Smooth muscle cell (in vitro differentiated cells): ENCODE data around the gene OPA1. TPM values are rescaled to one million over a fixed set of nuclear protein-coding genes. Genes with fewer than 3 reads are reported as not detected.

ENCODE experiments used
- DNase-seq: peaks from one replicate; lab custom pipeline; 2025; ENCODE audit not compliant: unreplicated experiment; lab: John Stamatoyannopoulos, UW
- H2AFZ ChIP-seq: fragments of 200-600 bp; sonication (generic); 2 replicates; pipeline ENCODE4 v1.6.0; 2016; ENCODE audit warnings: antibody characterized with exemption, low read depth, mild to moderate bottlenecking
- H3F3A ChIP-seq: fragments of 200-600 bp; sonication (generic); 2 replicates; pipeline ENCODE4 v1.6.0; 2017; ENCODE audit warnings: antibody characterized with exemption, low read depth
- H3K27ac ChIP-seq: fragments of 200-600 bp; sonication (generic); 2 replicates; pipeline ENCODE4 v1.5.1; 2016; ENCODE audit warnings: low read depth, mild to moderate bottlenecking
- H3K27me3 ChIP-seq: fragments of 200-600 bp; sonication (generic); 2 replicates; pipeline ENCODE4 v1.6.1; 2016; ENCODE audit warnings: low read depth, mild to moderate bottlenecking
- H3K36me3 ChIP-seq: fragments of 200-600 bp; sonication (generic); 2 replicates; pipeline ENCODE4 v1.5.1; 2016; ENCODE audit warnings: low read depth
- H3K4me1 ChIP-seq: fragments of 200-600 bp; sonication (generic); 2 replicates; pipeline ENCODE4 v1.5.1; 2016; ENCODE audit warnings: low read depth
- H3K4me2 ChIP-seq: fragments of 200-600 bp; sonication (generic); 2 replicates; pipeline ENCODE4 v1.6.0; 2016; ENCODE audit warnings: mild to moderate bottlenecking
- H3K4me3 ChIP-seq: fragments of 200-600 bp; sonication (generic); 2 replicates; pipeline ENCODE4 v1.5.1; 2016; ENCODE audit warnings: mild to moderate bottlenecking
- H3K79me2 ChIP-seq: fragments of 200-600 bp; sonication (generic); 2 replicates; pipeline ENCODE4 v1.6.0; 2016; ENCODE audit warnings: low read depth, mild to moderate bottlenecking
- H3K9ac ChIP-seq: fragments of 200-600 bp; sonication (generic); 2 replicates; pipeline ENCODE4 v1.6.0; 2016; ENCODE audit warnings: low read depth
- H3K9me3 ChIP-seq: fragments of 200-600 bp; sonication (generic); replicated peaks from 2 replicates; pipeline ENCODE4 v1.5.1; 2016; ENCODE audit warnings: low read depth
- H4K20me1 ChIP-seq: fragments of 200-600 bp; sonication (generic); 2 replicates; pipeline ENCODE4 v1.6.0; 2016; ENCODE audit warnings: low read depth
- WGBS: methylation state at CpG from one replicate; pipeline ENCODE4 v1.1.7; 2016; ENCODE audit warnings: low lambda C conversion rate; 5-methylcytosine and 5-hydroxymethylcytosine counted together
- polyA plus RNA-seq: library from polyadenylated mRNA; unstranded; fragments of >200 nt; fragmentation: Nextera tagmentation; extraction: Ambion mirVana; gene quantifications from 2 replicates; pipeline ENCODE4 v1.2.1, GENCODE V29; 2016
- total RNA-seq: library from RNA; depleted of rRNA; stranded (reverse); fragments of >200 nt; gene quantifications from 2 replicates; pipeline ENCODE4 v1.2.3, GENCODE V29; 2014
- TF ChIP-seq, protein P1 (sequence below): fragments of 200-600 bp; sonication (generic); IDR thresholded peaks from 2 replicates; pipeline ENCODE4 v1.5.1; 2017; ENCODE audit warnings: borderline replicate concordance, mild to moderate bottlenecking, antibody characterized with exemption; ENCODE audit not compliant: insufficient read depth, poor library complexity, severe bottlenecking

Gene OPA1
- total and polyA plus RNA-seq, 2 experiments from 2014 or later = 23.8 to 56.0 TPM

DNA sequence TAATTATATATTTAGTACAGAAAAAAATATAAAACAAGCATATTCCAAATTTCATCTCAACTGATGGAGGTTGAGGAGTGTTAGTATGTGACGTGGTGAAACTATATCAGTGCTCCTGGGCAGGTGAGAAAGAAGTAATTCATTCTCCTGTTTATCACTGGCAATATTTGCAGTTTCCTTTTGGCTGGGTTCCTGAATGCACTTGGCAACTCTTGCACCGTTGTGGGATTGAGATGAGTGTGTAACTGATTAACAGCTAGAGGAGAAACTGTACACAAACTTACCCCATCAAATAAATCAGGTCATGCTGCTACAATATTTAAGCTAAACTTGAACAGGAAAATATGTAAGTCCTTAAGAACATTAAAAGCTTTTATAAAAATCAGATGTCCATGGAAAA is 36.2 kb upstream of the OPA1 start:
- Histone ChIP-seq H4K20me1 (no peaks in the 10 kb centered on the region), H3K36me3 (no peaks in the 10 kb centered on the region), H3K27me3 (no peaks in the 10 kb centered on the region), H3K4me2 (no peak overlapping the region), H2AFZ (no peak overlapping the region), H3K4me1 (peaks cover 5% of the 10 kb centered on the region), H3K9me3 (no peaks in the 10 kb centered on the region), H3F3A (no peaks in the 10 kb centered on the region), H3K27ac (no peak overlapping the region), H3K9ac (no peak overlapping the region), H3K79me2 (no peaks in the 10 kb centered on the region), H3K4me3 (no peak overlapping the region)
- no peak for DNase-seq
- WGBS = 85% methylated on average over 2 of the region's 2 CpGs
- TF ChIP-seq, protein P1, sequence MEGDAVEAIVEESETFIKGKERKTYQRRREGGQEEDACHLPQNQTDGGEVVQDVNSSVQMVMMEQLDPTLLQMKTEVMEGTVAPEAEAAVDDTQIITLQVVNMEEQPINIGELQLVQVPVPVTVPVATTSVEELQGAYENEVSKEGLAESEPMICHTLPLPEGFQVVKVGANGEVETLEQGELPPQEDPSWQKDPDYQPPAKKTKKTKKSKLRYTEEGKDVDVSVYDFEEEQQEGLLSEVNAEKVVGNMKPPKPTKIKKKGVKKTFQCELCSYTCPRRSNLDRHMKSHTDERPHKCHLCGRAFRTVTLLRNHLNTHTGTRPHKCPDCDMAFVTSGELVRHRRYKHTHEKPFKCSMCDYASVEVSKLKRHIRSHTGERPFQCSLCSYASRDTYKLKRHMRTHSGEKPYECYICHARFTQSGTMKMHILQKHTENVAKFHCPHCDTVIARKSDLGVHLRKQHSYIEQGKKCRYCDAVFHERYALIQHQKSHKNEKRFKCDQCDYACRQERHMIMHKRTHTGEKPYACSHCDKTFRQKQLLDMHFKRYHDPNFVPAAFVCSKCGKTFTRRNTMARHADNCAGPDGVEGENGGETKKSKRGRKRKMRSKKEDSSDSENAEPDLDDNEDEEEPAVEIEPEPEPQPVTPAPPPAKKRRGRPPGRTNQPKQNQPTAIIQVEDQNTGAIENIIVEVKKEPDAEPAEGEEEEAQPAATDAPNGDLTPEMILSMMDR = no peak

DNA sequence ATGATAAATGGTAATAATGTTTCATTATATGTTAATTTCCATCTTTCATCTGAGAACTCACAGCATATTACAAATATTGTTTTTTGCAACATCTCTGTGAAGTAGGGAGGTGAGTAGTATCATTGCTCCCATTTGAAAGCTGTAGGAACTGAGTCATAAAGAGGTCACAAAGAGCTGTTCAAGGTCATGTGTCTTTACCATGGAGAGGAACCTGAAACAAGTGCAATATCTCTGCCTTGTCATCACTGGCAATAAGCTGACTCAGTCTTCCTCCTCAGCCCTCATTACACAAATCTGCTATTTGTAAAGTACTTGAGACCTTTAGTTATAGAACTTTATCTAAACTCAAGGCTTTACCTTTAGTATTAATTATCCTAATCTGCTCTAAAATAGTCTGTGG is 33.9 kb upstream of the OPA1 start:
- H3K9me3 ChIP-seq = no peaks in the 10 kb centered on the region
- no peak overlapping the region for H3K4me3 ChIP-seq
- no peak overlapping the region for H3K4me2 ChIP-seq
- H3K27me3 ChIP-seq = no peaks in the 10 kb centered on the region
- TF ChIP-seq, protein P1 = no peak
- H3K27ac ChIP-seq = no peak overlapping the region
- H2AFZ ChIP-seq = no peak overlapping the region
- H3K36me3 ChIP-seq = no peaks in the 10 kb centered on the region
- no peaks in the 10 kb centered on the region for H3K4me1 ChIP-seq
- no peaks in the 10 kb centered on the region for H4K20me1 ChIP-seq
- no peaks in the 10 kb centered on the region for H3K79me2 ChIP-seq
- no peak overlapping the region for H3K9ac ChIP-seq
- H3F3A ChIP-seq = no peaks in the 10 kb centered on the region
- DNase-seq = no peak

DNA sequence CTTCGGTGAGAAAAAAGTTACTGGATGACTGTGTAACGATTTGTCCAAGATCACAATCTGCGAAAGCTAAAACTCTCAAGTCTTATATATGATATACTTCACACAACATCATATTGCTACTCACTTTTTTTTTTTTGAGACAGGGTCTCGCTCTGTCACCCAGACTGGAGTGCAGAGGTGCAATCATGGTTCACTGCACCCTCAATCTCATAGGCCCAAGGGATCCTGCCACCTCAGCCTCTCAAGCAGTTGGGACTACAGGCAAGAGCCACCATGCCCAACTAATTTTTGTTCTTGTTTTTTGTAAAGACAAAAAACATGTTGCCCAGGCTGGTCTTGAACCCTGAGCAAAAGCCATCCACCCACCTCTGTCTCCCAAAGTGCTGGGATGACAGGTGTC is 32.9 kb upstream of the OPA1 start:
- Histone ChIP-seq H4K20me1 (no peaks in the 10 kb centered on the region), H3K36me3 (no peaks in the 10 kb centered on the region), H3K27ac (no peak overlapping the region), H3K4me1 (no peaks in the 10 kb centered on the region), H3K9ac (no peak overlapping the region), H3K4me2 (no peak overlapping the region), H3K9me3 (no peaks in the 10 kb centered on the region), H3K27me3 (no peaks in the 10 kb centered on the region), H3K4me3 (no peak overlapping the region), H3K79me2 (no peaks in the 10 kb centered on the region), H3F3A (no peaks in the 10 kb centered on the region), H2AFZ (no peak overlapping the region)
- 92% methylated on average over 4 of the region's 4 CpGs for WGBS
- TF ChIP-seq, protein P1 = no peak
- DNase-seq = no peak

DNA sequence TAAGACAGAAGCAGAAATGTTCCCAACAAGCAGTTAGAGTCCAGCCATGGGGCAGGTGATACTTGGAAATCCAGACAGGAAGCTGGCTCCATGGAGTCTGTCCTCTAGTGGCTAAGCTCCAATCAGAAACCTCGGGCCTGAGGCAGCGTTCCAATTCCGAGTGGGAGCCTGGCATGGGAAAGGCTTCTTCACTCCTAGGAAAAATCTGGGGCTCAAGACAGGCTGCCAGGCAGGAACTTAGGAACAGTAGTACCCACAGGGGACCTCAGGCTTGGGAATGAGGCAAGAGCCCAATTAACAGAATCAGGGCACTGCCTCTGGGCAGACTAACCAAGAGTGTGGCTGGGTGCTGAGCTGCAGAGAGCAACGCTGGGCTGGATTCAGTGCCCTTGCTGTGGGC is 32.1 kb upstream of the OPA1 start:
- Histone ChIP-seq H3K4me2 (no peak overlapping the region), H3K9ac (no peak overlapping the region), H3K36me3 (no peaks in the 10 kb centered on the region), H3K4me3 (no peak overlapping the region), H3K4me1 (no peaks in the 10 kb centered on the region), H3K9me3 (no peaks in the 10 kb centered on the region), H4K20me1 (no peaks in the 10 kb centered on the region), H2AFZ (no peak overlapping the region), H3K27me3 (no peaks in the 10 kb centered on the region), H3F3A (no peaks in the 10 kb centered on the region), H3K27ac (no peak overlapping the region), H3K79me2 (no peaks in the 10 kb centered on the region)
- TF ChIP-seq, protein P1 = no peak
- WGBS = 90% methylated on average over 4 of the region's 4 CpGs
- DNase-seq = no peak
